NK-92 (cell line): ENCODE data around the gene ST6GALNAC3.

Source experiments
- DNase-seq: peaks from one replicate; lab custom pipeline; 2025; ENCODE audit not compliant: unreplicated experiment; lab: John Stamatoyannopoulos, UW

ST6GALNAC3 gene

GRCh38 chr1:76491737-76492136 is 417.2 kb downstream of the ST6GALNAC3 start:
- DNase-seq = no peak

DNA sequence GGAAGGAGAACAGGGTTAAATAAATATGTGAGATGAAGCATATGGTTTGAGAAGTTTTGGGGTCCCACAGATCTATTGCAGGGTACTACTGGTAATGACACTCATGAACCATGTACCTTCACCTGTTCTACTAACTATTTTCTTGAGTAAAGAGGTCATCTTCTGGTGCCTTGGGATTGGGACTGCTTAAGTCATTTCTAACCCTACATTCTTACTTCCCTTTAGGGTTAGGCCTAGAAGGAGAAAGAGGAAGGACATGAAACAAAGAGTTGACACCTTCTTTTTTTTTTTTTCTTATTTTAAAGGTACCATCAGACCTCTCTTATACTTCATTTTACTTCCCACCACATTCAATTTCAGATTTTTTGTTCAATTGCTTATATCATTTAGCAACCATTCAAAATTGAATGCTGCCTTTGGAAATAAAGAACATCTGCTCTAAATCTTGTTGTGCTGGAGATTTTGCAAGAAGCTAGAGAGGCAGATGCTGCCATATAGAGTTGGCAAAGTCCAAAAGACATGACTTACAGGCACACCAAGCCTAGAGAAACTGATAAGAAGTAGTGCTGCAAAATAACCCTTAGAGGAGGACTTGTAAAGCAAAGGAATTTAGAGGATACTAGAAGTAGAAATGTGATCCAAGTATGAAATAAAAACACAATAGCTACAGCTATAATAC is 418.3 kb downstream of the ST6GALNAC3 start:
- DNase-seq = no peak

DNA sequence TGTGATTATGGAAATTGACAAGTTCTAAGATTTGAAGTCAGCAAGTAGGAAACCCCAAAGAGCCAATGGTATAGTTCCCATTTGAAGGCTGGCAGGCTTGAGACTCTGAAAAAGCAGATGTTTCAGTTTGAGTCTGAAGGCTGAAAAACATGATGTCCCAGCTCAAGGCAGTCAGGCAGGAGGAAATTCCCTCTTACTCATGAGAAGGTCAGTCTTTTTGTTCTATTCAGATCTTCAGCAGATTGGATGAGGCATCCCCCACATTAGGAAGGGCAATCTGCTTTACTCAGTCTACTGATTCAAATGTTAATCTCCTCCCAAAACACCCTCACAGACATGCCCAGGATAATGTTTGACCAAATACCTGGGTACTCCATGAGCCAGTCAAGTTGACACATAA is 420.3 kb downstream of the ST6GALNAC3 start:
- DNase-seq = no peak

DNA sequence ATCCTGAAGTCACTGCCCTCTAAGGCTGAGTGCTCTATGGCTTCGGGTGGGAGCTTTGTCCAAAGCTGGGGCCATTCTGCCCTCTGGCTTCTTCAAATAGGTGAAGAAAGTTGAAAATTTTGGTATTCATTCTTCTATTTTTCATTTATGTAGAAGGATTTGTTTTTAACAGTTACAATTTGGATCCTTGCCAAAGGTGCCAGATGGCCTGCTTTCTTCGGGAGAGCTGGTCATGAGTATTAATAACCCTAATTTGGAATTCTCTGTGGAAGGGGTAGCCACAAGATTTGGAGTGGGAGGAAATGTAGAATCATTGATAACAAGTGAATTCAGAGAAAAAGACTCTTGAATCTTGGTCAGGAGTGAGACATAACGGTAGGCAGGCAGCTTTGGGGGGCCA is 422.3 kb downstream of the ST6GALNAC3 start:
- no peak for DNase-seq

DNA sequence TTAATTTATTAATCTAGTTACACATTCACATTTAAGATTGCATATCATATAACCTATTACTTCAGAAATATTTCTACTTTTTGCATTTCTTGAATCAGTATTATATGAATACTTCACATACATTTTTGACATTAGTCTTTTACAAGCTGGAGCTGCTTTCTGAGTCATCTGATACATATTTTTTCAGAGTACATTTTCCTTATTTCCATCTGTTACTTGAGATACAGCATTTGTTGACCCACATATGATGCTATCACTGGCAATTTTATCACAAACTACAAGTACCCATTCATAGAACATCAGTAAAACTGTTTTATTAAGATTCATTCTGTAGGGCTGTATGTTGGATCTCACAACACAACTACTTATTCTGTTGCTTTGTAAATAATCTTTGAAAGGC is 425.6 kb downstream of the ST6GALNAC3 start:
- DNase-seq = no peak

DNA sequence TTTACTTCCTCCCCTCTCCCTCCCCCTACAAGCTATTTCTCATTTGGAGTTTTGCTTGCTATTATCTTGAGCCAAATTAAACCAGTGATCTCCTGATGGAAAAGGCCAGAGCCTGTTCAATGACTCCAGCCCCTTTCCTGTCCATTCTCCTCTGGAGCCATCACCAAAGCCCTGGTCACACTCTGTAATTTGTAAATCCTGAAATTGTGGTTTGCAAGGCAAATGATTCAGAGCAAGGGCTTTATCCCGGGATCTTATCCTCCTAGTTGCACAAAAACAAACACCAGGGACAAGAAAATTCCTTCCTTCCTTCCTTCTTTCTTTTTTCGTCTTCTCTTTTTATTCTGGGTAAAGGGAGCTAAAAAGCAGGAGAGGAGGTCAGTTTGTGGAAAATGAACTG is 426.6 kb downstream of the ST6GALNAC3 start:
- no peak for DNase-seq

GRCh38 chr1:76501586-76502219 is 427.2 kb downstream of the ST6GALNAC3 start:
- no peak for DNase-seq

DNA sequence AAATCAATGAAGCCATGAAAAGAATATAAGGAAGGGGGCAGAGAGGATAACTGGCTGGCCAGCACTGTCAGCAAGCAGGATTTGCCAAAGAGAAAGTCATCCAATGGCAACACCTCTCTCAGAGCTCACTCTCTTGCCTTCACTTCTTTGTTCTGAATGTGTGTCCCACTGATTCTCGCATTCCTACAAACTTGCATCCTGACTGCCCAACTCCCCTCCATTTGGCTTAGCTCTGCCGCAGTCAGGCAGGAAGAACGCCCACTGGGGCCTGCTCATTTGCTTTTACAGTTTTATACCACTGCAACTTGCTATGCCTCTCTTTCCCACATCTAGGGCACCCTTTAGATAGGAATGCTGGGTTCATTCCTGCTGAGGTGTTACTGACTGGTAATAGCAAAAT is 428.6 kb downstream of the ST6GALNAC3 start:
- DNase-seq = no peak

DNA sequence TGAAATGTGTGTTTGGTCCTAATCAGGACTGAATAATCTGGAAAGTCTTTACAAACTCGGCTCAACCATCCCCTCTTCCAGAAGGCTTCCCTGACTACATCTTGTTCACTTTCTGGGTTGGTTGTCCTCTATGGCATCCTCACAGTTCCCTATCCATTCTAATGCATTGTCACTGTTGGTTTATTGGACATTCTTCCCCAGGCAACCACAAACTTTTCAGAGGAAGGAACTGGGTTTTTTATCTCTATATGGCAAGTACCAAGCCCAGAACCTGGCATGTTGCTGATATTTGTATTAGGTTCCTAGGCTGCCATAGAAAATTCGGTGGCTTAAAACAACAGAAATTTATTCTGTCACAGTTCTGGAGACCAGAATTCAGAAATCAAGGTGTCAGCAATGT is 429.2 kb downstream of the ST6GALNAC3 start:
- no peak for DNase-seq

DNA sequence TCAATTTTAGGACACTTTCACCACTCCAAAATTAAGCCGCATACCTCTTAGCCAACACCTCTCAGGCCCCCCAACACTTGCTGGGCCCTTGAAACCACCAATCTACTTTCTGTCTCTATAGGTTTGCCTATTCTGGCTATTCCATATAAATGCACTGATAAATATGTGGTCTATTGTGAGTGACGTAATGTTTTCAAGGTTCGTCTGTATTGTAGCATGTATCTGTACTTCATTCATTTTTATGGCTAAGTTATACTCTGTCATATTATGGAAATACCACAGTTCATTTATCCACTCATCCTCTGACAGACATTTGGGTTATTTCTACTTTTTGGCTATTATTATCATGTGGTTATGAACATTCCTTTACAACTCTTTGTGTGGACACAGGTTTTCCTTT is 432.8 kb downstream of the ST6GALNAC3 start:
- no peak for DNase-seq

- no peak for DNase-seq
Observed at GRCh38 chr1:76508871-76509270, 434.3 kb downstream of the ST6GALNAC3 start.

- no peak for DNase-seq
Observed at GRCh38 chr1:76510672-76511557, 436.4 kb downstream of the ST6GALNAC3 start.

GRCh38 chr1:76511558-76512179 is 437.1 kb downstream of the ST6GALNAC3 start:
- DNase-seq = no peak

GRCh38 chr1:76530953-76531352 is 456.4 kb downstream of the ST6GALNAC3 start:
- no peak for DNase-seq

DNA sequence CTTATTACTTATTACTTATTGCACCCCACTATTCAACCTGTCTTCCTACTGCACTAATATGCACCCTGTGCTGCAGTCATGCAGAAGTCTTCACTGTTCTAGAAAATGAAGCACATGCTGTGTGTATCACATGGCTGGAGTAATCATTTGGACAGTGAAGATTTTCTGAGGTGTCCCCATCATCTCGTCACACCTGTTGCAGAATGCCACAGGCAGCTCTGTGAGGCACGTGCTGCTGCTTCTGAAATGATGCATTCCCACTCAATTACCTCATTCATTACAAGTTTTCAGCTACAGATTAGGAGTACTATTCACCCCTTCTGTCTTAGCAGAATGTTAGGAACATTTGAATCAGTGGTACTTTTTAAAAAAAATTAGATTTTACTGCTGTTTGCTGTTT is 467.1 kb downstream of the ST6GALNAC3 start:
- no peak for DNase-seq

DNA sequence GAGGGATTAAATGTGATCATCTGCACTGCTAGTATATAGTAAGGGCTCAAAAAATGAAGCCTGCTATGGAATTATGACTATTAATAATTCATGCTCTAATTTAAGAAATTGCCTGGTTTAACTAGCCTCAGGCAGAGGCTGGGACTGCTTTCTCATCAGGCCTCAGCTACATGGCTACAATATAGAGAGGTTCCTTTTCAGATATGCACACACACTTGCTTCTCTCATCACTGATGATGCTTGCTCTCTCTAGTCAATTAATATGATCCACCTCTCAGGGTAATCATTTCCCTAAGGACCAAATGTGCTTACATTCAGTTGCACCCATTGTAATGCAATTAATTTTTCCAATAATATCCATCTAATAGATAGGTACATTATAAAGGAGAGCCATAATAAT is 467.8 kb downstream of the ST6GALNAC3 start:
- no peak for DNase-seq

DNA sequence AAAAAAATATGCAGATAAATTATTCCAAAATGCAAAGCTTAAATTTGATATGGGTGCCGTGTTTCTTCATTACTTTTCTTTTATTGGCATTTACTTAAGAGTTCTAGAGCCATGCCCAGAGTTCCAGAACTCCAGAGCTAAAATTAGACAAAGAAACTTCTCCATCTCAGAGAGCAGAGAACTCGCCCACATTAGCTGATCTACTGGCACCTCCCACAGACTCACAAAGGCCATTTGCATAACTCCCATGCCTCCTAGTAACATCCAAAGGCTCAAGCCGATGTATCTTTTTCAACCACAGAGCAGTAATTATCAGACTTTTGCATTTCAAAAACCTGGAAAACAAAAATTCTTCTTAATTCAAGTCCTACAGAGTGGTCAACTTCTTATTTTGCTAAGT is 468.9 kb downstream of the ST6GALNAC3 start:
- DNase-seq = no peak

DNA sequence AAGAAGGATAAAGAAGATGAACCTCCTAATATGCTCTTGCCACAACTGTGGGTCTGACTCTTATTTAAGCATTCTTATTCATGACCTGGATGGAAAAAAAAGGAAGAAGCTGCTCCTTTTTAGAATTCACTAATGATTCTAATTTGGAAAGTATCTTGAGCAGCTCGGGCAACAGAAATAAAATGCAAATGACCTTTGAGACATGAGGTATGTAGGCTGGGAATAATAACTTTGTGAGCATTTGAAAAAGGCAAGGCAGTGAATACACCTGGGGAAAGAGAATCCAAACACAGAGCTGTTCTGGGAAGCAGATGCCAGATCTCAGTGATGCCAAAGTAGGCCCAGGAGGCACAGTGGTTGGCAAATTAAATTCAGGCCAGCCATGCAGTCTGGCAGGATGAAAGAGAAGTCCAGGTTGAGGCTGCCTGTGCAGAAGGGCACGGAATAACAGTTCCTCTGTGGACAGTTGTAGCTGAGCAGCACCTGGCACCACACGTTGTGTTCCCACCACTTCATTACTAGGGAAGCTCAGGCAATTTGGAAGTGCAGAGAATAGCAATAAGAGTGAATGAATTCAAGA is 471.9 kb downstream of the ST6GALNAC3 start:
- no peak for DNase-seq

- no peak for DNase-seq
Observed at GRCh38 chr1:76547916-76548315, 473.4 kb downstream of the ST6GALNAC3 start.

DNA sequence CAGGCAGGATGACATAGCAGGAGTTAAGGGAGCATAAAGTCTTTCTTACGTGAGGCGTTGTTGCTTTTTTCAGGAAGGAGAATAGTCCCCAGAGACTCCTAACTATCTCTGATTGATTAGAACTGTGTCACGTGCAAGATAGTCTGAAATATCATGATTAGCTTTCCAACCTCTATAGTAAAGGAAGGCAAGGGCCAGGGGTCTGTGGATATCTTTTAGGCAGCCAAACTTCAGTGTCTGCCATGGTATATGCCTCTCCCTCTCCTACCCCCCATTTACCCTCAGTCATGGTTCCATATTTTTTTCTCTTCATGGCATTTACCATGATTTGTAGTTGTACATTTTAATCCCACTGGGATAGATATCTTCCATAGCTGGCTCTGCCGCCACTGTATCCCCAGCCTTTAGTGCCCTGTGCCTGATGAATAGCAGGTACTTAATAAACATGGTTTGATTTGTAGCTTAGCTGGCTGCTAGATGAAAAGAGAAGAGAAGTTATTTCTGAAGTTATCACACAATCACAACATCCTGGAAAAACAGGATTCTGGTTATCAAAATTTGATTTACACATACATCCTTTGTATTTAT is 474.1 kb downstream of the ST6GALNAC3 start:
- no peak for DNase-seq

GRCh38 chr1:76554283-76554682 is 479.7 kb downstream of the ST6GALNAC3 start:
- DNase-seq = no peak
